ENCODE results near the gene CYP4A22. TPM values are rescaled to one million over a fixed set of nuclear protein-coding genes. Genes with fewer than 3 reads are reported as not detected.

Gene CYP4A22
- total and polyA plus RNA-seq, 2 of the 4 experiments (the other 2 are of a cell fraction) = not detected

DNA sequence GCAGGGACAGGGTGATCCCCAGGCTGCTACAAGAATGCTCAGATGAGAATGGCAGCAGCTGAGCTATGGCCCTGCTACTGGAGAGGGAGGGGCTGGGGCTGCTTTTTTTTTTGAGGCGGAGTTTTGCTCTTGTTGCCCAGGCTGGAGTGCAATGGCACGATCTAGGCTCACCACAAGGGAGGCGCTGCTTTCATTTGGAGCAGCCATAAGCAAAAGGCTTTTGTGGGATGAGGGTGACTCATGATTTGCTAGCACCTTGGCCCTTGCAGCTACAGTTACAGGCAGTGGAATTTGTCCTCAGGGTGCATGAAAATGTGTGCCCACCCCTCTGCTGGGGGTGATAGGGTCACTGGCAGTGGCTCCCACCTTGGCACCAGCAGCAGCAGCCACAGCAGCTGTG is 32.4 kb upstream of the CYP4A22 start:
- Histone ChIP-seq H3K9ac (ENCODE audit: low read depth, low read length) (no peak overlapping the region), H3K36me3 (ENCODE audit: control insufficient read depth, insufficient read depth, low read length) (no peaks in the 10 kb centered on the region), H4K91ac (ENCODE audit: insufficient read depth, low read depth, low read length) (no peak overlapping the region), H2AFZ (replicated peaks; ENCODE audit: low read length, poor library complexity) (no peak overlapping the region), H2BK120ac (ENCODE audit: low read depth, low read length) (no peak overlapping the region), H3K4ac (ENCODE audit: low read depth, low read length) (no peak overlapping the region), H2BK15ac (ENCODE audit: low read depth, low read length) (no peak overlapping the region), H4K20me1 (ENCODE audit: insufficient read depth, low read length) (no peaks in the 10 kb centered on the region), H3K4me2 (ENCODE audit: low read depth, low read length) (no peak overlapping the region), H3K27me3 (ENCODE audit: control insufficient read depth, insufficient read depth, low read length) (no peaks in the 10 kb centered on the region), H2BK5ac (ENCODE audit: low read depth, low read length, poor library complexity, severe bottlenecking) (no peak overlapping the region), H3K14ac (replicated peaks; ENCODE audit: low read depth, low read length) (no peak overlapping the region), H3K9me3 (ENCODE audit: control insufficient read depth, insufficient read depth, low read length) (no peaks in the 10 kb centered on the region; the same call in 1 of the 2 replicates), H3K4me1 (ENCODE audit: control insufficient read depth, insufficient read depth, low read length) (no peaks in the 10 kb centered on the region), H4K8ac (ENCODE audit: low read depth in 2 of 2, low read length in 2 of 2) (no peak overlapping the region), H3K27ac (ENCODE audit: insufficient read depth, low read length) (no peak overlapping the region), H2AK9ac (replicated peaks; ENCODE audit: low read depth, low read length, poor library complexity) (no peak overlapping the region), H3K18ac (ENCODE audit: low read depth, low read length) (no peak overlapping the region), H3K23ac (ENCODE audit: low read depth, low read length) (no peak overlapping the region), H3K4me3 (ENCODE audit: insufficient read depth, low read depth, low read length) (no peak overlapping the region), H3K9me1 (ENCODE audit: insufficient read depth, low read length) (no peaks in the 10 kb centered on the region), H2AK5ac (ENCODE audit: low read depth, low read length) (no peak overlapping the region), H3K56ac (ENCODE audit: extremely low read depth, insufficient read depth, low read length) (no peak overlapping the region), H4K5ac (ENCODE audit: low read depth, low read length) (no peak overlapping the region), H3K79me1 (ENCODE audit: low read depth in 1 of 2, low read length in 2 of 2) (no peaks in the 10 kb centered on the region), H2BK20ac (ENCODE audit: low read depth, low read length) (no peak overlapping the region)
- in situ Hi-C loops (cut with MboI; ENCODE audit: low sequenced_read_pairs) = no loop called here
- ChIA-PET POLR2A (ENCODE audit: unreplicated experiment) (no interaction called here), CTCF (no interaction called here)
- dilution Hi-C loops (cut with HindIII; ENCODE audit: low sequenced_read_pairs, unreplicated experiment) = no loop called here
- intact Hi-C loops (cut with micrococcal nuclease) = no loop called here
- WGBS, 2 experiments (ENCODE audit: extremely low coverage in 2 of 2, insufficient read length in 1 of 2) = no CpG with 5 or more reads among the region's 3 CpGs
- ATAC-seq (ENCODE audit: low read depth) (no peak), DNase-seq (no peak)
- TF ChIP-seq CEBPB (IDR thresholded peaks at IDR 0.05; ENCODE audit: low read depth, low read length) (no peak), RFX5 (IDR thresholded peaks at IDR 0.05; ENCODE audit: low read depth, low read length) (no peak), RAD21 (IDR thresholded peaks at IDR 0.05; ENCODE audit: low read length) (no peak), MAZ (IDR thresholded peaks at IDR 0.05; ENCODE audit: borderline replicate concordance, low read depth, low read length) (no peak)
- BruUV-seq (replicated peaks) = no TSS peak
